GM19238 (cell line): ENCODE data around the gene CDH23.

ENCODE experiments used
- DNase-seq: peaks from one replicate; pipeline ENCODE4 v3.0.0; 2011; ENCODE audit warnings: low spot score; ENCODE audit not compliant: insufficient read length

Gene CDH23

GRCh38 chr10:71752391-71753090, 355.8 kb downstream of the CDH23 start:
- no peak for DNase-seq

- no peak for DNase-seq
These were observed 356.6 kb downstream of the CDH23 start for GRCh38 chr10:71753091-71753959.

- no peak for DNase-seq
These were observed 357.3 kb downstream of the CDH23 start for GRCh38 chr10:71753960-71754505.

GRCh38 chr10:71754562-71754961, 357.8 kb downstream of the CDH23 start:
- DNase-seq = no peak

DNA sequence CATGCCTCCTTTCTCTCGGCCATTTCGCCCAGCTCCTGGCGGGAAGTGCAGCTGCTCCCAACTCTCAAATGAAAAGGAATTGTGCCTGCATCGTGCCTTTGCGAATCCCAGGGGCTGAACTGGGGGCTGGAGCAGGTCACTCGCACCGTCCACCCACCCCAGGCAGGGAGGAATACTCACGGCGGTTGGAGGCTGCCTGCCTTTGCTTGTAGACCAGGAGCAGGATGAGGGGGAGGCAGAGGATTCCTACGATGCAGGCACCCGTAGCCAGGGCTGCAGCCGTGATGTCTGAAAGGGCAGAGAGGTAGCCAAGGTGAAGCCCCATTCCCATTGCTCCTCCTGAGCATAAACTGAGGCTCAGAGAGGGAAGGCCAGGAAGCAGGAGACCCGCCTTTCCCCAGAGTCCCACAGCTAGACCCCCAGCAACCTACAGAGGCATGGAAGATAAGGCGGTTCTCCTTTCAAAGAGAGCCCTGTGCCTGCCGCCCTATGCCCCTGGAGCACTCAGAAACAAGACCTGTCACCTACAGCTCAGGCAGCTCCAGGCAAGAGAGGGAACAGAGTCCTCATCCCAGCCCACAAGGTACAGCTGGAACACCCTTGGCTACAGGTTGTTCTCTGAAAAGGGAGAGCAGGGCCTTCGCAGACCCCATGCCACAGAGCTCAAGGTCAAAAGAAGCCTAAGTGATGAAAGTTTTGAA, 358.6 kb downstream of the CDH23 start:
- no peak for DNase-seq

DNA sequence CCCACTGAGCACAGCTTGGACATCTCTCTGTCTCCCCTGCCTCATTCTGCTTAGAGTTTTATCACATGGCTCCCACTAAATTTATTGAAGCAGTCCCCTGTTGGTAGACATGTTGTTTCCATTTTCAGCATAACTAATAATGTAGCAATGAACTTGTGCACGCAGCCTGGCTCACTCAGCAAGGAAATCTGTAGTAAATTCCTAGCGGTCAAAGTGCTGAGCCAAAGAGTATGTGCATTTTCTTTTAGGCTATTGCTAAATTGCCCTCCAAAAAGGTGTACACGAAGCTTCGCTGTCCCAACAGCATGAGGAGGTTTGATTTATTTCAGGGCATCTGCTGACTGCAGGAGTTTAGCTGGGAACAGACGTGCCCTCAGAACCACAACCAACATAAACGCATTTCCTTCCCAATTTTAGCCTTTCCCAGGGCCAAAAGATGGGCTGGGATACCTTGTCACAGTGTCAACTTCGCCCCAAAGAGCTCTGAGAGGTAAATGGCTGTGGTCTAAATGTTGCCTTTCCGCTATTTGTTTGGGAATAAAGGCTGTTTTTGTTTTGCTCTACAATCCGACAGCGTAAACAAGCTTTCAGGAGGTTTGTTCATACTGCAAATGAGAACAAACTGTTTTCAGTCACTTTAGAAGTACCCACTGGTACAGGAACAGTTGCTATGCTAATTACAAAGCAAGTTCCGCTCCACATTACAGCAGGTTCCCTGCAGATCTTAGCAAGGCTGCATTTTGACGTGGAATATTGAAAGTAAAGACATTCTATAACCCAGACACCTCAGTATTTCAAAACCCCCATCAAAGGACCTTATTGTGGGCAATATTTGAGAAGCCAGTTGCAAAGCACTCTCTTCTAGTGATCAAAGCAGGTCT, 359.8 kb downstream of the CDH23 start:
- DNase-seq = no peak

DNA sequence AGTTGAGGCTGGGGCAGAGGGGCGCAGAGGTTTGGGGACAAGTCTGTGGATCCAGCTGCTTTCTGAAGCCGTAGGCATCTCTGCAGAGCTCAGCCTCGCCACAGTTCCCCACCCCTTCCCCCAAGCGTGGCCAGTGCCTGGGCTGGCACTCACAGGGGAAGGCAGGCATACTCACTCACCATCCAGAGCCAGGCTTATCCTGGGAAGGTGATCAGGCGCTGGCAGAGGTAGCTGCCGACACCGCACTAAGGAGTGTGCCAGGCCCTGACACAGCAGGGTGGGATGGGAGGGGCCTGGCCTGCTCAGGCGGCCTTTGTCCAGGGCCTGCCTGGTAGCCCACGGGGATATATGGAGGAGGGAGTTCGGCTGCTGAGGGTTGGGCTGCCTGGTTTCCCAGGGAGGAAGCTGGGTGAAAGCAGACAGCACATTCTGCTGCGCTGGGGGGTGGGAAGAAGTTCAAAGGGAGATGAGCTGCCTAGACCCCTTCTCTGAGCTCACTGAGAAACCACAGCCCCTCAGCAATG, 360.7 kb downstream of the CDH23 start:
- DNase-seq = no peak

- no peak for DNase-seq
These were observed 364.4 kb downstream of the CDH23 start for GRCh38 chr10:71761105-71761511.

DNA sequence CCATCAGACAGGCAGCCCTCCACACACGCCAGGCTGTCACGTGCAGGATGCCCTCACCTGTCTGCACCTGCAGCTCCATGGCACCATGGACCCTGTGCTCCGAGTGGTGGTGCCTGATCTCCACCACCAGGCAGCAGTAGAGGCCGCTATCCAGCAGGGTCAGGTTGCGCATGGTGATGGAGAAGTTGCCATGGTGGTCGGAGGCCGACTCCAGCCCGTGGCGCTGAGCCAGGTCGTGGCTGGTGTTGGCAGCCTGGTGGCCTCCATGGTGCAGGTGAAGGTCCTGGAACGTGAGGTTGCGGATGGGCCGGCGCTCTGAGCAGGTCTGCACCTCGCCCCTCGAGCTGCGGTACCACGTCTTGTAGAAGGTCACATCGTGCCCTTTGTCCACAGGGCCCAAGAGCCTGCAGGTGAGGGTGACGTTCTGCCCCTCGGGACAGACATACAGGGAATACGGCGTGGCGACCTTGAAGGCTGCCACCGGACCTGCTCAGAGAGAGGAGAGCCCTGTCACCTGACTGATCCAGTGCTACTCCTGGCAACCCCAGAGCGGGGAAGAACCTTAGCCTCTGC, 364.9 kb downstream of the CDH23 start:
- no peak for DNase-seq

GRCh38 chr10:71762324-71762723, 365.6 kb downstream of the CDH23 start:
- no peak for DNase-seq

DNA sequence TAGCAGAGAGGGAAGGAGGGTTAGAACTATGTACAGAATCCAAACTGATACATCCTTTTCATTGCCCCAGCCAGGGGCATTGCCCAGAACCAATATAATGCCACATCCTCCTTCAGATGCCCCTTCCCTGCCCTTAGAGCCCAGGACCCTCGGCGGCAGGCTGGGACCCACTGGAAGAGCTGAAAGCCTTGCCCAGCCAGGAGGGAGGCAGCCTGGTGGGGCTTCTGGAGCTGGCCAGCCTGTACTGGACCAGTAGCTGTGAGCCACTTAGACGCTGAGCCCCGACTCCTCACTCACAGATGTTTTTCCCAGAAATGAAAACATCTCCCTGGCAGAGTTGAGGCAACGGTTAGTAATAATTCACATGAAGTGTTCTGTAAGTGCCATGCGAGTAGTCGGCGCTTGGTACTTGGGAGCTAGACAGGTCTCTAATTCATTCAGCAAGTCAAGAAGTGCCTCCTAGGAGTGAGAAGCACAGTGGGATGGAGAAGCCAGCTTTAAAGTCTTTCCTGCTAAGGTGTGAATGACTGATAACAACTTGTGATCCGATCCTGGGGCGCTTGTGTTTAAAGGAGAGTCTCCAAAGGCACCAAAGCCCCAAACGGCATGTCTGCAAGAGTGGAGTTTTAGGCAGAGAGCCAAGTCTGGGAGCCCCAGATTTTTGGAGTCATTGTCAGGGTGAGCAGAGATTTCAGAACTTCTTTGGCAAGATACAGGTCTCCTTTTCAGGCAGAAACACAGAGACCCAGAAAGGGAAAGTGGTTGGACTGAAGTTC, 366.8 kb downstream of the CDH23 start:
- no peak for DNase-seq

DNA sequence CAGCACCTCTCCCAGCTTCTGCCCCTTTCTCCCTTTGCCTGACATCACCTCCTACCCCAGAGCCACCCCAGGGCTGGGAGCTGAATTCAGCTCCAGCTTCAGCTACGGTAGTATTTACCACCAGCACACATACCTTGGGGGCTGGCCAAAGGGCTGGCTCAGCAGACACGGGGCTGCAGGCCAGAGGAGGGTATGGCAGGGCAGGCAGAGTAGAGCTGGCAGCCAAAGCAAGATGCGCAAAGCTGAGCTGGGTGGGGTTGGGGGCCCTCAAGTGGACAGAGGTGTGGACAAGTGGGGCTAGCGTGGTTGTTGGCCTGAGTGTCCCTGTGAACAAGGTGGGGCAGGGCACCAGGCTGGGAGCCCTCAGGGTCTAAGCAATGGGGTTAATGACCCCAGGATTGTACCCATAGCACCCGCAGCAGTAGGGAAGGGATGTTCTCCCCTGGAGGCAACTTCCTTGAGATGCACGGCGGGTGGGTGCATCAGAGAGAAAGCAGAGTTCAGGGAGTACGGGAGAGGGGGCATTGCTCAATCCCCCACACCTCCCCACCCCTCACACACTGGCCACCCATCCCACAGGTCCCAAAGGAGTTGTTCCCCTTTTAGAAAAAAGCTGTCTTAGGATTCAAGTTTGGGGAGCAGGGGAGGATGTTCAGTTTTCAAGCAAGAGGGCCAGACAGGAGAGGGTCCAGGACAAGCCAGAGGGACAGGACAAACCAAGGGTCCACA, 368.6 kb downstream of the CDH23 start:
- DNase-seq = no peak

- DNase-seq = no peak
These were observed 369.4 kb downstream of the CDH23 start for GRCh38 chr10:71765906-71766716.

- DNase-seq = no peak
These were observed 370.1 kb downstream of the CDH23 start for GRCh38 chr10:71766717-71767419.

DNA sequence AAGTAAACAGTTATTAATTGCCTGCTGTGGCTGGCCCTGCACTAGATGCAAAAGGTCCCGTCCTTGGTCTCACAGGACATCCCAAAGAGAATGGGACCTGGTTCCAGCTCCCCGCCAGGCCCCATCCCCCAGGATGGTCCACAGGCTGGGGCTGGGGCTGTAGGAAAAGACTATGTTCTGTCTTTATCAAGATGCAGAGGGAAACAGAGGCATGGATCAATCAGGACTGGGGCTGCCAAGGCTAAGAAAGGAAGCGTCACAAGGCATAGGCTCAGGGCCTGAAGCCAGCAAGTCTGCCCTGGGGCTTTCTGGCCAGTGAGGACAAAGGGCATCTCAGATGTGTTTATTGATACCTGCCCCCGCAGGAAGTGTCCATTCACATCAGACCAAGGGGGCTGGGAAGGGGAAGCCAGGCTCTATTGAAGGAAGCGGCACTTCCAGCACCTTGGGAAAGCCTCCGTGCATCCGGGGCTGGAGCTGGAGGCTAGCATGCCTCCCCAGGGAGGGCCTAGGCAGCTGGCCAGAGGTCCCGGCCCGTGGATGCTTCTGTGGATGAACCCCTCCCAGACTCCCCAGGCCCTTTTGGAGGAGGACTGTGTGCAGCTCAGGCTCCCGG, 370.8 kb downstream of the CDH23 start:
- no peak for DNase-seq

DNA sequence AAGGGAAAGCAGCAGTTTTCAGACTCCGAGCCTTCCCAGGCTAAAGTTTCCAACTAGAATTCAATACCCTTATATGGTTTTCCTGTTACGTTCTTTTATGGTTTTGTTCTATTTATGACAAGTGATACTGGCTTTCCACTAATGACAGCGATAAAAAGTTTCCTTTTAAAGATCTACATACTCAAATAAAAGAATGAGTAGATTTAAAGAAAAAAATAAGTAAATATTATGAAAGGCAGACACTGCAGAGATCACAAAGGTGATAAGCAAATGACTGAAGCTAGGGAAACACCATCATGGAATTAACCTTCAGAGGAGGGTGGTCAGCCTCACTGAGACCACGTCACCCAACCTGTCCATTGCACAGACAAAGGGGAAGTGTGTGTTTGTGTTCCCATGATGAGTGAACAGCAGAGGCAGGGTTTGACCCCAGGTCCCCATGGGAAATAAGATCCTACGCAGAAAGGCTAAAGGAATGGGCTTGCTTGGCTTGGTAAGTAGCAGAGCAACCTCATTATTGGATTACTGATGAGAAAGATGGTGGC, 372.6 kb downstream of the CDH23 start:
- no peak for DNase-seq

GRCh38 chr10:71770255-71770654, 373.5 kb downstream of the CDH23 start:
- DNase-seq = no peak
